PC-9 (cell line): ENCODE data around the gene AKR7A3. TPM values are rescaled to one million over a fixed set of nuclear protein-coding genes. Genes with fewer than 3 reads are reported as not detected.
"Not testable (repeated sequence)": the region's sequence is repeated elsewhere in the genome, so short reads cannot be mapped to it uniquely, and the experiment has no call there.

Source experiments
- Bru-seq: library from RNA; stranded (reverse); fragments of 400-500 nt; gene quantifications from one replicate; lab custom pipeline; 2021; lab: Mats Ljungman, UMichigan
- BruChase-seq, 2 experiments: library from RNA; stranded (reverse); fragments of 400-500 nt; gene quantifications; one replicate each; lab custom pipeline; 2021; lab: Mats Ljungman, UMichigan
- BruUV-seq: library from RNA; stranded (reverse); fragments of 400-500 nt; replicated peaks from 2 replicates; lab custom pipeline; 2021; lab: Mats Ljungman, UMichigan
- CTCF ChIA-PET: fragments of 300-600 bp; sonication (Branson Sonifier 250); formaldehyde crosslinking; loops from one replicate; lab custom pipeline; 2022; ENCODE audit warnings: antibody characterized with exemption; lab: Charles Lee
- POLR2A ChIA-PET: fragments of 300-600 bp; sonication (Branson Sonifier 250); formaldehyde crosslinking; loops from one replicate; lab custom pipeline; 2022; ENCODE audit warnings: antibody characterized with exemption; ENCODE audit not compliant: unreplicated experiment; lab: Charles Lee
- DNase-seq, 2 experiments: peaks; one replicate each; pipeline versions ENCODE4 v3.0.0 to v3.0.0-alpha.2; 2015 to 2022; ENCODE audit warnings: mixed read lengths in 1 of 2
- H2AFZ ChIP-seq: fragments of 200-600 bp; sonication (generic); 2 replicates; pipeline ENCODE4 v1.8.1; 2017; ENCODE audit warnings: antibody characterized with exemption
- H3F3A ChIP-seq: fragments of 200-600 bp; sonication (generic); 2 replicates; pipeline ENCODE4 v1.8.1; 2017; ENCODE audit warnings: antibody characterized with exemption, mild to moderate bottlenecking, low read depth; ENCODE audit not compliant: insufficient read depth
- H3K27ac ChIP-seq: fragments of 200-600 bp; sonication (generic); 2 replicates; pipeline ENCODE4 v1.6.1; 2016; ENCODE audit warnings: mixed run types
- H3K27me3 ChIP-seq: fragments of 200-600 bp; sonication (generic); 2 replicates; pipeline ENCODE4 v1.6.1; 2016; ENCODE audit warnings: low read depth, mixed run types; ENCODE audit not compliant: insufficient read depth
- H3K36me3 ChIP-seq: fragments of 200-600 bp; sonication (generic); 2 replicates; pipeline ENCODE4 v1.6.1; 2016; ENCODE audit warnings: low read depth, mixed run types
- H3K4me1 ChIP-seq: fragments of 200-600 bp; sonication (generic); replicated peaks from 2 replicates; pipeline ENCODE4 v1.6.1; 2016; ENCODE audit warnings: mixed run types; ENCODE audit not compliant: insufficient read depth
- H3K4me2 ChIP-seq: fragments of 200-600 bp; sonication (generic); 2 replicates; pipeline ENCODE4 v1.6.1; 2017; ENCODE audit warnings: mixed run types
- H3K4me3 ChIP-seq: fragments of 200-600 bp; sonication (generic); 2 replicates; pipeline ENCODE4 v1.6.1; 2016; ENCODE audit warnings: mixed run types
- H3K79me2 ChIP-seq: fragments of 200-600 bp; sonication (generic); 2 replicates; pipeline ENCODE4 v1.6.1; 2017; ENCODE audit warnings: low read depth, mixed run types
- H3K9me2 ChIP-seq: fragments of 200-600 bp; sonication (generic); 2 replicates; pipeline ENCODE4 v1.8.1; 2017; ENCODE audit warnings: mild to moderate bottlenecking; ENCODE audit not compliant: insufficient read depth
- H3K9me3 ChIP-seq: fragments of 200-600 bp; sonication (generic); 2 replicates; pipeline ENCODE4 v1.8.1; 2016; ENCODE audit warnings: low read depth; ENCODE audit not compliant: insufficient read depth
- H4K20me1 ChIP-seq: fragments of 200-600 bp; sonication (generic); 2 replicates; pipeline ENCODE4 v1.8.1; 2017; ENCODE audit not compliant: insufficient read depth
- CTCF ChIP-seq: fragments of 200-600 bp; sonication (generic); conservative IDR thresholded peaks from 2 replicates; pipeline ENCODE4 v1.6.1; 2017; ENCODE audit warnings: mixed run types, antibody characterized with exemption, mild to moderate bottlenecking, moderate library complexity
- EZH2 ChIP-seq: fragments of 200-600 bp; sonication (generic); IDR thresholded peaks from 2 replicates; pipeline ENCODE4 v1.8.0; 2017; ENCODE audit warnings: antibody characterized with exemption, low read depth
- intact Hi-C: fragments of 100-400 bp; cut with micrococcal nuclease; formaldehyde crosslinking; loops from one replicate; pipeline ENCODE4 v1.10.0; 2022; ENCODE audit not compliant: unreplicated experiment
- long read RNA-seq: library from polyadenylated mRNA; stranded (forward); transcript quantifications from one replicate; pipeline ENCODE4 v2.0.0, GENCODE V29; 2022
- total RNA-seq: library from RNA; stranded (reverse); gene quantifications from 2 replicates; pipeline ENCODE4 v1.2.3, GENCODE V29; 2021

AKR7A3 gene
- total RNA-seq (1.9 and 2.5 TPM in 2 replicates), Bru-seq, nascent RNA (percentile 58 among the genes with signal in this experiment), BruChase-seq, experiment 1, labeled RNA remaining after a 2-hour chase (percentile 55 among the genes with signal in this experiment), BruChase-seq, experiment 2, labeled RNA remaining after a 6-hour chase (percentile 46 among the genes with signal in this experiment)
- long read RNA-seq: 0 reads

GRCh38 chr1:19288324-19289241, at the start of gene AKR7A3:
Gene AKR7A3 (minus strand): TSS chr1:19288770. CDS start chr1:19288709, 61 bp downstream.
- H3K4me3 ChIP-seq, H3K9me2 ChIP-seq, DNase-seq, H3K36me3 ChIP-seq, H3K79me2 ChIP-seq, H3K27ac ChIP-seq, H3K4me2 ChIP-seq, H4K20me1 ChIP-seq, H2AFZ ChIP-seq, H3K9me3 ChIP-seq, H3K27me3 ChIP-seq, H3F3A ChIP-seq, CTCF ChIA-PET, intact Hi-C loops, POLR2A ChIA-PET, BruUV-seq, H3K4me1 ChIP-seq: not testable (repeated sequence)

GRCh38 chr1:19338323-19338762, 49.8 kb upstream of the AKR7A3 start:
- Histone ChIP-seq H4K20me1 (no peaks in the 10 kb centered on the region; the same call in 1 of the 2 replicates), H3F3A (peaks cover 12% of the 10 kb centered on the region; the same call in 1 of the 2 replicates), H3K4me3 (no peak overlapping the region), H3K4me1 (peaks cover 9% of the 10 kb centered on the region), H2AFZ (no peak overlapping the region), H3K9me3 (no peaks in the 10 kb centered on the region), H3K9me2 (no peaks in the 10 kb centered on the region), H3K27ac (0 out of 2 replicates have a peak overlapping the region, but pooled peaks have one; percentile 63), H3K79me2 (no peaks in the 10 kb centered on the region), H3K27me3 (no peaks in the 10 kb centered on the region), H3K4me2 (peak overlapping the region; percentile 56; the same call in 1 of the 2 replicates), H3K36me3 (no peaks in the 10 kb centered on the region)
- no TSS peak for BruUV-seq
- TF ChIP-seq CTCF (no peak), EZH2 (no peak)
- DNase-seq: no peak
- CTCF ChIA-PET: interaction anchor here (0.7 kb wide), 1 partner anchor 12 kb away, joined by 4 read pairs; no protein-coding TSS in a partner anchor
- POLR2A ChIA-PET: no interaction called here
- intact Hi-C loops: no loop called here

- H3K27me3 ChIP-seq: no peaks in the 10 kb centered on the region
- POLR2A ChIA-PET: no interaction called here
- H3F3A ChIP-seq: peaks cover 12% of the 10 kb centered on the region; the same call in 1 of the 2 replicates
- no TSS peak for BruUV-seq
- H3K4me2 ChIP-seq: peak overlapping the region; percentile 56
- H3K79me2 ChIP-seq: no peaks in the 10 kb centered on the region
- CTCF ChIA-PET: no interaction called here
- peaks cover 9% of the 10 kb centered on the region for H3K4me1 ChIP-seq
- peak overlapping the region; percentile 63 for H3K27ac ChIP-seq
- intact Hi-C loops: no loop called here
- peak; percentile 66 to 74 for DNase-seq
- H2AFZ ChIP-seq: no peak overlapping the region
- no peaks in the 10 kb centered on the region for H3K36me3 ChIP-seq
- H4K20me1 ChIP-seq: no peaks in the 10 kb centered on the region; the same call in 1 of the 2 replicates
- no peak overlapping the region for H3K4me3 ChIP-seq
- TF ChIP-seq CTCF: no peak
- no peak for TF ChIP-seq EZH2
- H3K9me3 ChIP-seq: no peaks in the 10 kb centered on the region
- no peaks in the 10 kb centered on the region for H3K9me2 ChIP-seq
Measured at GRCh38 chr1:19337289-19337688, 48.7 kb upstream of the AKR7A3 start.
